WI38 (cell line): ENCODE measurements around the gene ELMO1.

Experiments used
- H3K4me3 ChIP-seq: 2 replicates; pipeline ENCODE4 v1.5.1; 2011; ENCODE audit warnings: low read depth, mild to moderate bottlenecking, control low read depth, low read length
- CTCF ChIP-seq: IDR thresholded peaks from 2 replicates; pipeline ENCODE4 v1.5.1; 2012; ENCODE audit warnings: low read depth, mild to moderate bottlenecking, control low read depth, low read length

ELMO1 gene

GRCh38 chr7:37369906-37370305, 78.8 kb downstream of the ELMO1 start:
- no peak overlapping the region for H3K4me3 ChIP-seq
- TF ChIP-seq CTCF = no peak

- H3K4me3 ChIP-seq = no peak overlapping the region
- no peak for TF ChIP-seq CTCF
These were observed 80.1 kb downstream of the ELMO1 start for GRCh38 chr7:37368540-37368939.

GRCh38 chr7:37367010-37367409, 81.7 kb downstream of the ELMO1 start:
- TF ChIP-seq CTCF = no peak
- H3K4me3 ChIP-seq = no peak overlapping the region

GRCh38 chr7:37366445-37366844, 82.2 kb downstream of the ELMO1 start:
- no peak for TF ChIP-seq CTCF
- no peak overlapping the region for H3K4me3 ChIP-seq

GRCh38 chr7:37365405-37365804, 83.3 kb downstream of the ELMO1 start:
- TF ChIP-seq CTCF = no peak
- no peak overlapping the region for H3K4me3 ChIP-seq

- no peak overlapping the region for H3K4me3 ChIP-seq
- no peak for TF ChIP-seq CTCF
These were observed 83.8 kb downstream of the ELMO1 start for GRCh38 chr7:37364856-37365255.

GRCh38 chr7:37363536-37364491, 84.8 kb downstream of the ELMO1 start:
- H3K4me3 ChIP-seq = no peak overlapping the region
- TF ChIP-seq CTCF = no peak
